Upper lobe of left lung (tissue), 4 donors: ENCODE data around the gene RNPEPL1.

Experiments
- EP300 ChIP-seq, 4 donors: sonication (generic); formaldehyde crosslinking; IDR thresholded peaks; one replicate each; pipeline ENCODE4 v1.5.1; 2017; ENCODE audit warnings: antibody characterized with exemption in 4 of 4, control low read depth in 2 of 4
- POLR2A ChIP-seq, 4 donors: fragments of 450-650 bp; IDR thresholded peaks; one replicate each; pipeline ENCODE4 v1.5.1; 2016 to 2017; ENCODE audit warnings: antibody characterized with exemption in 4 of 4, mild to moderate bottlenecking in 2 of 4
- POLR2AphosphoS5 ChIP-seq, 2 donors: sonication (generic); formaldehyde crosslinking; IDR thresholded peaks; one replicate each; pipeline ENCODE4 v1.5.1; 2017; ENCODE audit warnings: antibody characterized with exemption in 2 of 2
- TF ChIP-seq, protein P1 (sequence below), 6 experiments: fragments of 450-650 bp in 4 of 6; fragments of 200-600 bp in 2 of 6; sonication (generic) in 2 of 6; IDR thresholded peaks; one replicate each; pipeline ENCODE4 v1.5.1; 2016 to 2019; ENCODE audit warnings: antibody characterized with exemption in 6 of 6

DNA sequence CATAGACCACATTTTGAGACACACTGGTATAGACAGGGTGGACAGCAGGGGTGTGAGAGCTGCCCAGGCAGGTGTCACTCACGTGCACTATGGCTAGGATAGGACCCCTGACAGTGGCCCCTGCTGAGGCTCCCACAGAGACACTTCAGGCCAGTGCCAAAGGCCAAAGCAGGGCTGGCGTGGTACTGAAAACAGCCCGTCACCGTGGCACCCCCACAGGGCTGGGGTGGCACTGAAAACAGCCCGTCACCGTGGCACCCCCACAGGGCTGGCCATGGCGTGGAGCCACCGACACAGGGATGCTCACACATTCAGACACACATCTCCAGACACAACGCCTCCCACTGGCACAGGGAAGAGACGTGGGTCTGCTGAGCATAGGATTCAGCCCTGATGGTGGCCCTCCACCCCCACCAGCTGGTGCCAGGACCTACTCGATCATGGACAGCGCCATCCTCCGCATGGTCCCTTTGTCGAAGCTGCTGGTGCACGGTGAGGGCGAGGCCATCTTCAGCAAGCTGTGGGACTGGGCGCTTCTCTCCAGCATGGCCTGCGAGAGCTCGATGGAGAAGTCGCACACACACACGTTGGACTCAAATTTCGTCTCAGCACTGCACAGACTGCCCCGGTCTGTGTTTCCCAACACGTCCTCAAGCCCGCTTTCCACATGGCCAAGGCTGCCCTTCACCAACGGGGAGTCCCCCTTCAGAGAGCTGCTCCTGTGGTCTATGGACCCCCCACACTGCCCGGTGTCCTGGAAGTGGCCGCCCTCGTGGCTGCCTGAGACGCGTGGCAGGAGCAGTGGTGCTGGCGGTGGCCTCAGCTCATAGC is 44.6 kb upstream of the RNPEPL1 start:
- TF ChIP-seq, protein P1, sequence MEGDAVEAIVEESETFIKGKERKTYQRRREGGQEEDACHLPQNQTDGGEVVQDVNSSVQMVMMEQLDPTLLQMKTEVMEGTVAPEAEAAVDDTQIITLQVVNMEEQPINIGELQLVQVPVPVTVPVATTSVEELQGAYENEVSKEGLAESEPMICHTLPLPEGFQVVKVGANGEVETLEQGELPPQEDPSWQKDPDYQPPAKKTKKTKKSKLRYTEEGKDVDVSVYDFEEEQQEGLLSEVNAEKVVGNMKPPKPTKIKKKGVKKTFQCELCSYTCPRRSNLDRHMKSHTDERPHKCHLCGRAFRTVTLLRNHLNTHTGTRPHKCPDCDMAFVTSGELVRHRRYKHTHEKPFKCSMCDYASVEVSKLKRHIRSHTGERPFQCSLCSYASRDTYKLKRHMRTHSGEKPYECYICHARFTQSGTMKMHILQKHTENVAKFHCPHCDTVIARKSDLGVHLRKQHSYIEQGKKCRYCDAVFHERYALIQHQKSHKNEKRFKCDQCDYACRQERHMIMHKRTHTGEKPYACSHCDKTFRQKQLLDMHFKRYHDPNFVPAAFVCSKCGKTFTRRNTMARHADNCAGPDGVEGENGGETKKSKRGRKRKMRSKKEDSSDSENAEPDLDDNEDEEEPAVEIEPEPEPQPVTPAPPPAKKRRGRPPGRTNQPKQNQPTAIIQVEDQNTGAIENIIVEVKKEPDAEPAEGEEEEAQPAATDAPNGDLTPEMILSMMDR (IDR thresholded peaks at IDR 0.05): no peak
- TF ChIP-seq POLR2A (IDR thresholded peaks at IDR 0.05) (no peak), POLR2AphosphoS5 (IDR thresholded peaks at IDR 0.05) (no peak), EP300 (IDR thresholded peaks at IDR 0.05) (no peak)
